H1 (cell line): ENCODE data around the gene METRNL. TPM values are rescaled to one million over a fixed set of nuclear protein-coding genes. Genes with fewer than 3 reads are reported as not detected.

ENCODE experiments used
- CTCF ChIA-PET: fragments of 300-600 bp; sonication (Branson Sonifier 250); formaldehyde crosslinking; loops from one replicate; lab custom pipeline; 2021; ENCODE audit not compliant: partially characterized antibody; lab: Charles Lee
- POLR2A ChIA-PET: fragments of 300-600 bp; sonication (Branson Sonifier 250); formaldehyde crosslinking; loops from one replicate; lab custom pipeline; 2021; ENCODE audit warnings: inconsistent platforms; ENCODE audit not compliant: partially characterized antibody; lab: Charles Lee
- DNase-seq, 2 experiments: peaks; one replicate each; pipeline versions ENCODE4 v3.0.0 to v3.0.0-alpha.2; 2010 to 2022; ENCODE audit warnings: low spot score in 2 of 2, low read depth in 1 of 2, mixed read lengths in 1 of 2
- FAIRE-seq: peaks from 2 replicates; lab custom pipeline; 2011; peaks lifted over from hg19 to GRCh38; lab: Jason Lieb, UNC
- H2AFZ ChIP-seq: 2 replicates; pipeline ENCODE4 v1.8.1; 2012; ENCODE audit warnings: low read length, inconsistent platforms
- H2AK5ac ChIP-seq: 2 replicates; pipeline ENCODE4 v1.6.1; 2013; ENCODE audit warnings: low read depth, low read length
- H2BK120ac ChIP-seq: replicated peaks from 2 replicates; pipeline ENCODE3; 2013; ENCODE audit warnings: low read depth, low read length, inconsistent platforms
- H2BK12ac ChIP-seq: 2 replicates; pipeline ENCODE4 v1.6.1; 2013; ENCODE audit warnings: low read depth, low read length
- H2BK15ac ChIP-seq: 2 replicates; pipeline ENCODE4 v1.6.1; 2013; ENCODE audit warnings: low read length
- H2BK20ac ChIP-seq: 2 replicates; pipeline ENCODE4 v1.6.1; 2013; ENCODE audit warnings: low read length
- H2BK5ac ChIP-seq: 2 replicates; pipeline ENCODE4 v1.6.1; 2013; ENCODE audit warnings: low read depth, low read length
- H3K14ac ChIP-seq: 2 replicates; pipeline ENCODE4 v1.6.1; 2013; ENCODE audit warnings: inconsistent platforms; ENCODE audit not compliant: insufficient read length
- H3K18ac ChIP-seq: 2 replicates; pipeline ENCODE4 v1.6.1; 2013; ENCODE audit warnings: low read length; ENCODE audit errors: extremely low read depth
- H3K23ac ChIP-seq: 2 replicates; pipeline ENCODE4 v1.6.1; 2013; ENCODE audit warnings: inconsistent platforms; ENCODE audit not compliant: insufficient read length
- H3K23me2 ChIP-seq: 2 replicates; pipeline ENCODE4 v1.6.1; 2013; ENCODE audit warnings: low read depth, low read length
- H3K27ac ChIP-seq: 2 replicates; pipeline ENCODE4 v1.6.1; 2011; ENCODE audit warnings: low read depth, low read length, inconsistent platforms
- H3K27me3 ChIP-seq, 4 experiments: replicated peaks in 1 of 4; 1 replicate in 1 of 4; 2 replicates in 3 of 4; pipeline versions ENCODE4 v1.6.1 to v1.8.1; 2011 to 2013; ENCODE audit warnings: low read length in 3 of 4, mild to moderate bottlenecking in 3 of 4, inconsistent platforms in 2 of 4, mixed read lengths in 2 of 4, moderate library complexity in 1 of 4; ENCODE audit not compliant: control insufficient read depth in 3 of 4, insufficient read depth in 3 of 4; ENCODE audit errors: extremely low read depth in 1 of 4
- H3K36me3 ChIP-seq, 4 experiments: 2 replicates each; pipeline versions ENCODE4 v1.6.1 to v1.8.1; 2011 to 2013; ENCODE audit warnings: mild to moderate bottlenecking in 4 of 4, low read length in 3 of 4, moderate library complexity in 2 of 4, control low read depth in 1 of 4, inconsistent platforms in 1 of 4; ENCODE audit not compliant: insufficient read depth in 4 of 4, control insufficient read depth in 2 of 4
- H3K4ac ChIP-seq: replicated peaks from 2 replicates; pipeline ENCODE3; 2013; ENCODE audit warnings: low read length, low read depth, mixed read lengths, inconsistent platforms; ENCODE audit not compliant: insufficient read length
- H3K4me1 ChIP-seq, 4 experiments: replicated peaks in 1 of 4; 1 replicate in 1 of 4; 2 replicates in 3 of 4; pipeline versions ENCODE4 v1.6.1 to v1.8.1; 2011 to 2013; ENCODE audit warnings: low read length in 3 of 4, inconsistent platforms in 2 of 4, mixed read lengths in 1 of 4; ENCODE audit not compliant: insufficient read depth in 4 of 4, control insufficient read depth in 3 of 4
- H3K4me2 ChIP-seq, 2 experiments: 2 replicates each; pipeline versions ENCODE4 v1.6.1 to v1.8.1; 2011 to 2013; ENCODE audit warnings: low read depth in 2 of 2, low read length in 2 of 2, control low read depth in 1 of 2, inconsistent platforms in 1 of 2, mild to moderate bottlenecking in 1 of 2; ENCODE audit not compliant: insufficient read depth in 1 of 2
- H3K4me3 ChIP-seq, 4 experiments: fragments of 200-600, 300-600 bp in 1 of 4; sonication (generic), shearing (Covaris generic), sonication (Bioruptor Twin) in 1 of 4; 2 replicates each; pipeline versions ENCODE4 v1.5.1 to v1.8.1; 2011 to 2016; ENCODE audit warnings: low read length in 4 of 4, low read depth in 3 of 4, control low read depth in 2 of 4, inconsistent platforms in 2 of 4, mild to moderate bottlenecking in 2 of 4, mixed read lengths in 1 of 4, moderate library complexity in 1 of 4; ENCODE audit not compliant: insufficient read depth in 2 of 4; ENCODE audit errors: extremely low read depth in 1 of 4
- H3K56ac ChIP-seq: replicated peaks from 2 replicates; pipeline ENCODE3; 2013; ENCODE audit warnings: low read depth, mild to moderate bottlenecking, mixed read lengths, low read length, inconsistent platforms; ENCODE audit not compliant: insufficient read length
- H3K79me1 ChIP-seq: 2 replicates; pipeline ENCODE4 v1.6.1; 2013; ENCODE audit warnings: low read depth, low read length, control low read depth
- H3K79me2 ChIP-seq, 2 experiments: 2 replicates each; pipeline versions ENCODE4 v1.6.1 to v1.8.1; 2012 to 2013; ENCODE audit warnings: low read length in 2 of 2, mild to moderate bottlenecking in 2 of 2, inconsistent platforms in 1 of 2; ENCODE audit not compliant: insufficient read depth in 2 of 2, control insufficient read depth in 1 of 2
- H3K9ac ChIP-seq, 4 experiments: replicated peaks in 1 of 4; 1 replicate in 1 of 4; 2 replicates in 3 of 4; pipeline versions ENCODE4 v1.6.1 to v1.8.1; 2011 to 2013; ENCODE audit warnings: low read depth in 3 of 4, low read length in 3 of 4, control low read depth in 2 of 4, mild to moderate bottlenecking in 2 of 4, moderate library complexity in 2 of 4, inconsistent platforms in 1 of 4; ENCODE audit errors: extremely low read depth in 1 of 4
- H3K9me3 ChIP-seq, 2 experiments: 2 replicates each; pipeline versions ENCODE4 v1.6.1 to v1.8.1; 2012 to 2013; ENCODE audit warnings: mild to moderate bottlenecking in 2 of 2, moderate library complexity in 2 of 2, control low read depth in 1 of 2, inconsistent platforms in 1 of 2, low read depth in 1 of 2, low read length in 1 of 2, mixed read lengths in 1 of 2; ENCODE audit not compliant: insufficient read depth in 2 of 2
- H4K20me1 ChIP-seq, 2 experiments: replicated peaks in 1 of 2; 2 replicates each; pipeline versions ENCODE3 to v1.8.1; 2011 to 2013; ENCODE audit warnings: inconsistent platforms in 2 of 2, low read length in 2 of 2, mild to moderate bottlenecking in 1 of 2; ENCODE audit not compliant: insufficient read depth in 2 of 2, control insufficient read depth in 1 of 2
- H4K5ac ChIP-seq: 2 replicates; pipeline ENCODE4 v1.6.1; 2013; ENCODE audit warnings: low read length, low read depth, mixed read lengths, inconsistent platforms; ENCODE audit not compliant: insufficient read length
- H4K8ac ChIP-seq: 2 replicates; pipeline ENCODE4 v1.8.0; 2013; ENCODE audit warnings: mild to moderate bottlenecking, moderate library complexity, low read length, inconsistent platforms; ENCODE audit not compliant: insufficient read depth; ENCODE audit errors: extremely low read depth
- H4K91ac ChIP-seq: replicated peaks from 2 replicates; pipeline ENCODE3; 2013; ENCODE audit warnings: low read length, mixed read lengths, inconsistent platforms; ENCODE audit not compliant: insufficient read length
- BRCA1 ChIP-seq: IDR thresholded peaks from 2 replicates; pipeline ENCODE4 v1.6.1; 2012; ENCODE audit warnings: low read depth, low read length, improper control_type of control experiment
- CTCF ChIP-seq, 3 experiments: IDR thresholded peaks; 1 replicate in 2 of 3; 2 replicates in 1 of 3; pipeline versions ENCODE4 v1.5.1 to v1.6.1; 2011; ENCODE audit warnings: low read length in 3 of 3, mild to moderate bottlenecking in 3 of 3, inconsistent platforms in 2 of 3, low read depth in 1 of 3, moderate library complexity in 1 of 3; ENCODE audit not compliant: insufficient read depth in 1 of 3; ENCODE audit errors: control extremely low read depth in 1 of 3
- EP300 ChIP-seq, 2 experiments: IDR thresholded peaks; 1 replicate in 1 of 2; 2 replicates in 1 of 2; pipeline ENCODE4 v1.6.1; 2011 to 2012; ENCODE audit warnings: low read depth in 2 of 2, low read length in 2 of 2, mild to moderate bottlenecking in 2 of 2, borderline replicate concordance in 1 of 2, inconsistent platforms in 1 of 2, moderate library complexity in 1 of 2
- JUND ChIP-seq: IDR thresholded peaks from 2 replicates; pipeline ENCODE4 v1.6.1; 2011; ENCODE audit warnings: mild to moderate bottlenecking, improper control_type of control experiment, low read length
- MAFK ChIP-seq: IDR thresholded peaks from 2 replicates; pipeline ENCODE4 v1.6.1; 2012; ENCODE audit warnings: low read depth, mild to moderate bottlenecking, improper control_type of control experiment, low read length
- RFX5 ChIP-seq: IDR thresholded peaks from 2 replicates; pipeline ENCODE4 v1.6.1; 2011; ENCODE audit warnings: low read depth, low read length, improper control_type of control experiment, borderline replicate concordance
- SIX5 ChIP-seq: IDR thresholded peaks from 2 replicates; pipeline ENCODE4 v1.6.1; 2011; ENCODE audit warnings: mild to moderate bottlenecking, low read depth, low read length
- SP1 ChIP-seq: IDR thresholded peaks from 2 replicates; pipeline ENCODE4 v1.6.1; 2011; ENCODE audit warnings: low read depth, low read length
- SP2 ChIP-seq: IDR thresholded peaks from 2 replicates; pipeline ENCODE4 v1.6.1; 2012; ENCODE audit warnings: mild to moderate bottlenecking, low read length, inconsistent platforms
- SUZ12 ChIP-seq: fragments of 200-600 bp; sonication (generic); IDR thresholded peaks from 2 replicates; pipeline ENCODE4 v1.6.1; 2012; ENCODE audit warnings: mild to moderate bottlenecking, inconsistent platforms, low read length, moderate library complexity, mixed read lengths
- TBP ChIP-seq: IDR thresholded peaks from 2 replicates; pipeline ENCODE4 v1.6.1; 2011; ENCODE audit warnings: low read depth, low read length, improper control_type of control experiment
- ZNF274 ChIP-seq: IDR thresholded peaks from 2 replicates; pipeline ENCODE4 v1.7.0; 2012; ENCODE audit warnings: low read length, borderline replicate concordance; ENCODE audit errors: extremely low read depth
- WGBS, 2 experiments: shearing (Covaris generic) in 1 of 2; methylation state at CpG; one replicate each; pipeline versions ENCODE4 v1.1.6 to v1.1.7; 2013 to 2015; ENCODE audit warnings: low lambda C conversion rate in 2 of 2, mixed read lengths in 2 of 2, inconsistent platforms in 1 of 2, low coverage in 1 of 2, missing lambda C conversion rate in 1 of 2; ENCODE audit not compliant: insufficient replicate concordance in 2 of 2, insufficient coverage in 1 of 2, insufficient read length in 1 of 2; ENCODE audit errors: extremely low coverage in 1 of 2, missing lambda C conversion rate in 1 of 2; 5-methylcytosine and 5-hydroxymethylcytosine counted together
- polyA plus RNA-seq, 7 experiments: library from polyadenylated mRNA; depleted of rRNA in 3 of 7; stranded (reverse) in 5 of 7; unstranded in 2 of 7; fragments of >200 nt in 5 of 7; fragments of 200-250 nt in 2 of 7; gene quantifications; 1 replicate in 5 of 7; 2 replicates in 1 of 7; 4 replicates in 1 of 7; pipeline versions ENCODE4 v1.2.1 to v1.2.3, GENCODE V29; 2011 to 2013; ENCODE audit warnings: missing spikeins in 2 of 7, mixed read lengths in 2 of 7
- total RNA-seq: library from RNA; stranded (reverse); fragmentation: NEBNext Ultra II Directional; extraction: Animal tissue kit (Norgen Biotek cat#: 25700); gene quantifications from 2 replicates; pipeline ENCODE4 v1.2.1, GENCODE V29; 2021

The METRNL gene
- total and polyA plus RNA-seq, 2 of the 8 experiments (the other 6 are each of a cell fraction or from before 2014, with no cell fraction given) = 13.9 to 14.2 TPM

- no peaks in the 10 kb centered on the region for H3K79me2 ChIP-seq
- no peak overlapping the region for H4K5ac ChIP-seq
- no peak overlapping the region for H3K4me2 ChIP-seq
- H4K20me1 ChIP-seq = no peaks in the 10 kb centered on the region
- CTCF ChIA-PET = interaction anchor here (1.1 kb wide), 1 partner anchor 9 kb away, joined by 4 read pairs; no protein-coding TSS in a partner anchor
- H2AK5ac ChIP-seq = no peak overlapping the region
- no peak overlapping the region for H2BK5ac ChIP-seq
- DNase-seq (no peak), FAIRE-seq (no peak)
- no peak overlapping the region for H3K4ac ChIP-seq
- no peak overlapping the region for H4K8ac ChIP-seq
- no peak overlapping the region for H3K4me3 ChIP-seq
- H3K23ac ChIP-seq = no peak overlapping the region
- H3K79me1 ChIP-seq = no peaks in the 10 kb centered on the region
- WGBS, 2 experiments = 92% methylated on average over 20 of the region's 20 CpGs; no CpG with 5 or more reads in 1 of the 2 experiments
- no peak overlapping the region for H3K18ac ChIP-seq
- no peak overlapping the region for H2BK120ac ChIP-seq
- no peak overlapping the region for H3K56ac ChIP-seq
- no peak overlapping the region for H4K91ac ChIP-seq
- no peak overlapping the region for H3K14ac ChIP-seq
- no peak overlapping the region for H2AFZ ChIP-seq
- no peaks in the 10 kb centered on the region for H3K9me3 ChIP-seq
- no peak overlapping the region for H3K27ac ChIP-seq
- POLR2A ChIA-PET = no interaction called here
- no peak overlapping the region for H3K9ac ChIP-seq
- no peak overlapping the region for H2BK15ac ChIP-seq
- no peaks in the 10 kb centered on the region for H3K4me1 ChIP-seq
- H3K27me3 ChIP-seq = no peaks in the 10 kb centered on the region
- no peak overlapping the region for H2BK20ac ChIP-seq
- H3K23me2 ChIP-seq = no peaks in the 10 kb centered on the region
- H3K36me3 ChIP-seq = no peaks in the 10 kb centered on the region
- no peak overlapping the region for H2BK12ac ChIP-seq
- TF ChIP-seq CTCF (IDR thresholded peaks at IDR 0.05; ENCODE audit: control extremely low read depth in 1 of 3, insufficient read depth in 1 of 3, low read depth in 1 of 3, low read length in 3 of 3) (no peak), ZNF274 (no peak), TBP (no peak), SP1 (no peak), JUND (no peak), EP300 (IDR thresholded peaks at IDR 0.05; ENCODE audit: borderline replicate concordance in 1 of 2, low read depth in 2 of 2, low read length in 2 of 2) (no peak), SIX5 (no peak), RFX5 (no peak), BRCA1 (no peak), SUZ12 (no peak), SP2 (no peak), MAFK (no peak)
Observed at GRCh38 chr17:83058266-83058798, 21.1 kb upstream of the METRNL start.
